HepG2 (cell line): Measurements from ENCODE around the gene MTNR1A. TPM values are rescaled to one million over a fixed set of nuclear protein-coding genes. Genes with fewer than 3 reads are reported as not detected.

Experiments
- ATAC-seq: fragments of 200-7000 bp; cut with Tn5 transposase; 3 replicates; pipeline ENCODE4 v1.9.1; 2020; ENCODE audit warnings: mild to moderate bottlenecking, moderate library complexity
- BruUV-seq: library from RNA; stranded (reverse); fragments of 400-500 nt; replicated peaks from 2 replicates; lab custom pipeline; 2021; lab: Mats Ljungman, UMichigan
- CTCF ChIA-PET: fragments of 300-600 bp; formaldehyde crosslinking; extraction: SDS; loops from one replicate; lab custom pipeline; 2021; ENCODE audit warnings: low total read pairs, inconsistent platforms, low intra/inter-chr PET ratio; lab: Yijun Ruan, JAX
- POLR2A ChIA-PET: fragments of 350-600 bp; sonication (Branson Sonifier 250); formaldehyde crosslinking; loops from one replicate; lab custom pipeline; 2020; ENCODE audit warnings: antibody characterized with exemption, inconsistent platforms; lab: Yijun Ruan, JAX
- DNase-seq: peaks from one replicate; pipeline ENCODE4 v3.0.0-alpha.2; 2015; ENCODE audit warnings: low spot score
- FAIRE-seq: peaks from 3 replicates; lab custom pipeline; 2011; peaks lifted over from hg19 to GRCh38; lab: Jason Lieb, UNC
- H2AFZ ChIP-seq: one replicate; pipeline ENCODE4 v1.6.1; 2011; ENCODE audit warnings: low read length, inconsistent platforms
- H3K27ac ChIP-seq: fragments of 300-600 bp; 3 replicates; pipeline ENCODE4 v1.8.0; 2011; ENCODE audit warnings: mixed run types, mild to moderate bottlenecking, mixed read lengths, low read length, inconsistent platforms; ENCODE audit not compliant: insufficient read depth; ENCODE audit errors: extremely low read length
- H3K27me3 ChIP-seq, 2 experiments: fragments of 200-600 bp in 1 of 2; 2 replicates in 1 of 2; 3 replicates in 1 of 2; pipeline versions ENCODE4 v1.6.0 to v1.8.0; 2011; ENCODE audit warnings: low read length in 2 of 2, mild to moderate bottlenecking in 2 of 2, moderate library complexity in 2 of 2, inconsistent platforms in 1 of 2; ENCODE audit not compliant: insufficient read depth in 2 of 2, control insufficient read depth in 1 of 2
- H3K36me3 ChIP-seq, 2 experiments: fragments of 200-600 bp in 1 of 2; replicated peaks in 1 of 2; 2 replicates in 1 of 2; 3 replicates in 1 of 2; pipeline versions ENCODE4 v1.5.1 to v1.8.0; 2011; ENCODE audit warnings: low read length in 2 of 2, inconsistent platforms in 1 of 2; ENCODE audit not compliant: insufficient read depth in 2 of 2, control insufficient read depth in 1 of 2
- H3K4me1 ChIP-seq: 2 replicates; pipeline ENCODE4 v1.5.1; 2012; ENCODE audit warnings: low read length, inconsistent platforms; ENCODE audit not compliant: insufficient read depth
- H3K4me2 ChIP-seq: 2 replicates; pipeline ENCODE4 v1.6.0; 2011; ENCODE audit warnings: low read depth, low read length, inconsistent platforms
- H3K4me3 ChIP-seq, 3 experiments: fragments of 200-600 bp in 1 of 3; sonication (generic), shearing (Covaris generic) in 1 of 3; replicated peaks in 1 of 3; 2 replicates each; pipeline ENCODE4 v1.5.1; 2011 to 2016; ENCODE audit warnings: low read length in 3 of 3, inconsistent platforms in 2 of 3, low read depth in 2 of 3, mild to moderate bottlenecking in 2 of 3, control low read depth in 1 of 3, mixed read lengths in 1 of 3; ENCODE audit not compliant: insufficient read depth in 1 of 3
- H3K79me2 ChIP-seq: one replicate; pipeline ENCODE4 v1.6.1; 2011; ENCODE audit warnings: low read length, inconsistent platforms; ENCODE audit not compliant: insufficient read depth
- H3K9ac ChIP-seq: 2 replicates; pipeline ENCODE4 v1.6.0; 2011; ENCODE audit warnings: mild to moderate bottlenecking, low read depth, low read length, inconsistent platforms; ENCODE audit not compliant: insufficient read depth
- H3K9me3 ChIP-seq: 2 replicates; pipeline ENCODE4 v1.5.1; 2012; ENCODE audit warnings: mild to moderate bottlenecking, low read length
- H4K20me1 ChIP-seq: 2 replicates; pipeline ENCODE4 v1.6.0; 2011; ENCODE audit warnings: inconsistent platforms, mild to moderate bottlenecking, low read length, moderate library complexity; ENCODE audit not compliant: insufficient read depth
- ATF7-NPFF ChIP-seq: sonication (generic); formaldehyde crosslinking; IDR thresholded peaks from 2 replicates; pipeline ENCODE4 v1.8.1; 2023; ENCODE audit warnings: mild to moderate bottlenecking, low read depth, missing genetic modification reagents, moderate library complexity
- CHCHD3 ChIP-seq: sonication (generic); formaldehyde crosslinking; IDR thresholded peaks from 2 replicates; pipeline ENCODE4 v1.8.0; 2022; ENCODE audit warnings: mild to moderate bottlenecking, missing genetic modification reagents, moderate library complexity
- ELF1 ChIP-seq: sonication (generic); formaldehyde crosslinking; IDR thresholded peaks from 2 replicates; pipeline ENCODE4 v1.4.0; 2020; ENCODE audit warnings: missing genetic modification reagents
- MIER3 ChIP-seq: IDR thresholded peaks from 2 replicates; pipeline ENCODE4 v1.6.1; 2016; ENCODE audit warnings: missing compliant biosample characterization, borderline replicate concordance
- PHF8 ChIP-seq: sonication (generic); formaldehyde crosslinking; IDR thresholded peaks from 2 replicates; pipeline ENCODE4 v1.5.0; 2020; ENCODE audit warnings: missing genetic modification reagents
- REXO4 ChIP-seq: sonication (generic); formaldehyde crosslinking; IDR thresholded peaks from 2 replicates; pipeline ENCODE4 v1.8.0; 2022; ENCODE audit warnings: missing genetic modification reagents, mild to moderate bottlenecking, borderline replicate concordance
- TCF7 ChIP-seq: sonication (generic); IDR thresholded peaks from 2 replicates; pipeline ENCODE4 v1.6.1; 2016; ENCODE audit warnings: antibody characterized with exemption, low read depth
- ZMAT3 ChIP-seq: sonication (generic); formaldehyde crosslinking; conservative IDR thresholded peaks from 2 replicates; pipeline ENCODE4 v1.7.0; 2021; ENCODE audit warnings: missing genetic modification reagents
- ZNF549 ChIP-seq: sonication (generic); formaldehyde crosslinking; IDR thresholded peaks from 2 replicates; pipeline ENCODE4 v1.5.0; 2020; ENCODE audit warnings: missing genetic modification reagents
- ZNF597 ChIP-seq: sonication (generic); formaldehyde crosslinking; IDR thresholded peaks from 2 replicates; pipeline ENCODE4 v1.5.0; 2020; ENCODE audit warnings: missing genetic modification reagents
- WGBS: methylation state at CpG from one replicate; pipeline ENCODE4 v1.1.6; 2017; ENCODE audit warnings: low lambda C conversion rate; 5-methylcytosine and 5-hydroxymethylcytosine counted together
- in situ Hi-C: cut with HindIII; loops from 2 replicates; pipeline ENCODE4 v1.10.0; 2017; ENCODE audit warnings: low pct_unique_long_range_greater_than_20kb; ENCODE audit not compliant: extremely low pct_ligation_motif_present
- intact Hi-C: fragments of 100-400 bp; cut with micrococcal nuclease; formaldehyde crosslinking; loops from one replicate; pipeline ENCODE4 v1.10.0; 2022; ENCODE audit not compliant: unreplicated experiment
- polyA plus RNA-seq, 8 experiments: library from polyadenylated mRNA; depleted of rRNA in 3 of 8; stranded (reverse) in 7 of 8; unstranded in 1 of 8; fragments of >200 nt; fragmentation: Illumina TruSeq in 4 of 8; extraction: Trizol in 4 of 8; gene quantifications; 2 replicates each; pipeline versions ENCODE4 v1.2.1 to v1.2.3, GENCODE V29; 2011 to 2016; ENCODE audit warnings: low read depth in 4 of 8, missing spikeins in 1 of 8, mixed read lengths in 1 of 8; ENCODE audit not compliant: insufficient read depth in 1 of 8
- total RNA-seq, 5 experiments: library from RNA; depleted of rRNA; stranded (reverse); fragments of >200 nt; fragmentation: Illumina TruSeq; extraction: Trizol; gene quantifications; 2 replicates each; pipeline ENCODE4 v1.2.3, GENCODE V29; 2016; ENCODE audit warnings: low read depth in 1 of 5
- TF ChIP-seq, protein P1 (sequence below): sonication (generic); formaldehyde crosslinking; IDR thresholded peaks from 2 replicates; pipeline ENCODE4 v1.5.1; 2020; ENCODE audit warnings: missing genetic modification reagents, mild to moderate bottlenecking, borderline replicate concordance

Gene MTNR1A
- total and polyA plus RNA-seq, 2 of the 13 experiments (the other 11 are each of a cell fraction or from before 2014, with no cell fraction given): not detected

GRCh38 chr4:186541801-186542200 is 13.6 kb downstream of the MTNR1A start:
- H3K79me2 ChIP-seq: no peaks in the 10 kb centered on the region
- no peaks in the 10 kb centered on the region for H3K4me1 ChIP-seq
- no peak overlapping the region for H3K4me3 ChIP-seq
- TF ChIP-seq TCF7 (no peak), ZNF549 (CRISPR knock-in tag) (no peak), CHCHD3 (CRISPR knock-in tag) (no peak), ZNF597 (CRISPR knock-in tag) (no peak), ZMAT3 (CRISPR knock-in tag) (no peak), MIER3 (CRISPR knock-in tag) (no peak)
- TF ChIP-seq, all 625 proteins: peak for 0
- Histone ChIP-seq H3K9me3 (peaks cover 13% of the 10 kb centered on the region; the same call in 1 of the 2 replicates), H3K9ac (no peak overlapping the region), H2AFZ (no peak overlapping the region), H3K27ac (no peak overlapping the region), H3K36me3 (no peaks in the 10 kb centered on the region), H3K4me2 (no peak overlapping the region), H3K27me3 (peaks cover 1 to 21% of the 10 kb centered on the region in 2 experiments; a peak in 3 of 5 replicates), H4K20me1 (no peaks in the 10 kb centered on the region)
- intact Hi-C loops: no loop called here
- WGBS: 2% methylated on average over 3 of the region's 4 CpGs
- BruUV-seq: no TSS peak
- ChIA-PET CTCF (no interaction called here), POLR2A (no interaction called here)
- FAIRE-seq (no peak), ATAC-seq (no peak), DNase-seq (no peak)
- in situ Hi-C loops: no loop called here

- CTCF ChIA-PET: no interaction called here
- Histone ChIP-seq H2AFZ (no peak overlapping the region), H3K27me3 (peaks cover 1 to 9% of the 10 kb centered on the region in 2 experiments; a peak in 2 of 5 replicates), H3K27ac (no peak overlapping the region), H3K4me3 (peak overlapping the region in 1 of 3 experiments; percentile 12; a peak in 1 of 6 replicates), H3K36me3 (no peaks in the 10 kb centered on the region), H4K20me1 (no peaks in the 10 kb centered on the region), H3K79me2 (no peaks in the 10 kb centered on the region), H3K4me2 (peak overlapping the region; percentile 64), H3K4me1 (no peaks in the 10 kb centered on the region), H3K9me3 (peaks cover under 1% of the 10 kb centered on the region; the same call in 1 of the 2 replicates), H3K9ac (no peak overlapping the region)
- no peak for TF ChIP-seq ATF7-NPFF (CRISPR knock-in tag)
- 0 out of 2 replicates have a peak, but pooled peaks have one; percentile 28 for TF ChIP-seq PHF8
- TF ChIP-seq ELF1 (CRISPR knock-in tag): 0 out of 2 replicates have a peak, but pooled peaks have one; percentile 15
- no peak for TF ChIP-seq REXO4
- TF ChIP-seq, protein P1, sequence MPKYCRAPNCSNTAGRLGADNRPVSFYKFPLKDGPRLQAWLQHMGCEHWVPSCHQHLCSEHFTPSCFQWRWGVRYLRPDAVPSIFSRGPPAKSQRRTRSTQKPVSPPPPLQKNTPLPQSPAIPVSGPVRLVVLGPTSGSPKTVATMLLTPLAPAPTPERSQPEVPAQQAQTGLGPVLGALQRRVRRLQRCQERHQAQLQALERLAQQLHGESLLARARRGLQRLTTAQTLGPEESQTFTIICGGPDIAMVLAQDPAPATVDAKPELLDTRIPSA (CRISPR knock-in tag): no peak
- intact Hi-C loops: no loop called here
- FAIRE-seq (no peak), ATAC-seq (peak; percentile 84), DNase-seq (no peak)
- in situ Hi-C loops: no loop called here
- 44% methylated on average over 17 of the region's 19 CpGs for WGBS
- POLR2A ChIA-PET: no interaction called here
- BruUV-seq: no TSS peak
Measured at GRCh38 chr4:186537843-186538521, 17.4 kb downstream of the MTNR1A start.
